Measurements from ENCODE around the gene THSD7A. TPM values are rescaled to one million over a fixed set of nuclear protein-coding genes. Genes with fewer than 3 reads are reported as not detected.

THSD7A gene
- total RNA-seq, 1 donor from 2014 or later, result 7.0 TPM

GRCh38 chr7:11343136-11343535 lies 488.9 kb downstream of the THSD7A start:
- no peak for DNase-seq (ENCODE audit: low spot score)

GRCh38 chr7:11341285-11341944 lies 490.6 kb downstream of the THSD7A start:
- DNase-seq (ENCODE audit: low spot score), result peak; percentile 57

- DNase-seq (ENCODE audit: low spot score), result peak; percentile 19
Measured at GRCh38 chr7:11336432-11336831, 495.6 kb downstream of the THSD7A start.

GRCh38 chr7:11335947-11336346 lies 496.1 kb downstream of the THSD7A start:
- DNase-seq (ENCODE audit: low spot score), result no peak

GRCh38 chr7:11332865-11333228 lies 499.2 kb downstream of the THSD7A start:
- DNase-seq (ENCODE audit: low spot score), result no peak

GRCh38 chr7:11332186-11332864 lies 499.7 kb downstream of the THSD7A start:
- no peak for DNase-seq (ENCODE audit: low spot score)

- DNase-seq (ENCODE audit: low spot score), result no peak
Measured at GRCh38 chr7:11331128-11332102, 500.6 kb downstream of the THSD7A start.

GRCh38 chr7:11330717-11331116 lies 501.3 kb downstream of the THSD7A start:
- no peak for DNase-seq (ENCODE audit: low spot score)

GRCh38 chr7:11330208-11330607 lies 501.8 kb downstream of the THSD7A start:
- DNase-seq (ENCODE audit: low spot score), result no peak

- DNase-seq (ENCODE audit: low spot score), result no peak
Measured at GRCh38 chr7:11329626-11330025, 502.4 kb downstream of the THSD7A start.

GRCh38 chr7:11328309-11328708 lies 503.7 kb downstream of the THSD7A start:
- DNase-seq (ENCODE audit: low spot score), result no peak

GRCh38 chr7:11327633-11328032 lies 504.4 kb downstream of the THSD7A start:
- DNase-seq (ENCODE audit: low spot score), result no peak
